EL (cell line): ENCODE measurements around the gene ST8SIA3.
"Not testable (repeated sequence)": the region's sequence is repeated elsewhere in the genome, so short reads cannot be mapped to it uniquely, and the experiment has no call there.

Experiments used
- DNase-seq: peaks from one replicate; pipeline ENCODE4 v3.0.0-alpha.2; 2016

The ST8SIA3 gene

DNA sequence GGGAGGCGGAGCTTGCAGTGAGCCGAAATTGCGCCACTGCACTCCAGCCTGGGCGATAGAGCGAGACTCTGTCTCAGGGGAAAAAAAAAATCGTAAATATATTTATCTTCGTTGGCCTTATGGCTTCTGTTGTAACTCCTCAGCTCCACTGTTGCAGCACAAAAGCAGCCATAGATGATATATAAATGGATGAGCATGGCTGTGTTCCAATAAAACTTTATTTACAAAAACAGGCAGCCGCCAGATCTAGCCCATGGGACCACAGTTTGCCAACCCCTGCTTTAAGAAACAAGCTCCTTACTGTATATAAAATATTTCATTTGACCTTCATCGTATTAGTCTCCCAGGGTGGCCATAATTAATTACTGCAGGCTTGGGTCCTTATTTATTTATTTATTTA is 20.1 kb downstream of the ST8SIA3 start:
- DNase-seq, result no peak

GRCh38 chr18:57373017-57373416 is 20.7 kb downstream of the ST8SIA3 start:
- no peak for DNase-seq

GRCh38 chr18:57376503-57376902 is 24.1 kb downstream of the ST8SIA3 start:
- DNase-seq, result no peak

- DNase-seq, result no peak
These were observed 36.9 kb downstream of the ST8SIA3 start for GRCh38 chr18:57389271-57389670.

- no peak for DNase-seq
These were observed 37.7 kb downstream of the ST8SIA3 start for GRCh38 chr18:57390044-57390443.

- not testable (repeated sequence) for DNase-seq
These were observed 42.4 kb downstream of the ST8SIA3 start for GRCh38 chr18:57394749-57395148.

- DNase-seq, result not testable (repeated sequence)
These were observed 44.5 kb downstream of the ST8SIA3 start for GRCh38 chr18:57396831-57397230.

- peak; percentile 76 for DNase-seq
These were observed 45.2 kb downstream of the ST8SIA3 start for GRCh38 chr18:57397440-57398132.

GRCh38 chr18:57404345-57404744 is 52.0 kb downstream of the ST8SIA3 start:
- no peak for DNase-seq

DNA sequence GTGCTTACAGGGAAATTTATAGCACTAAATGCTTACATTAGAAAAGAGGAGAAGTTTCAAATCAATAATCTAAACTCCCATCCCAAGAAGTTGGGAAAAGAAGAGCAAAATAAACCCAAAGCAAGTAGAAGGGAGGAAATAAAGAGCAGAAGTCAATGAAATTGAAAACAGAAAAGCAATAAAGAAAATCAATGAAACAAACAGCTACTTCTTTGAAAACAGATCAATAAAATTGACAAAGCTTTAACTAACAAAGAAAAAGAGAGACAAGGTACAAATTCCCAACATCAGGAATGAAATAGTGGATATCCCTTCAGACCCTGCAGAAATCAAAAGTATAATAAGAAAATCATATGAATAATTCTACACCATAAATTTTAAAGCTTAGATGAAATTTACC is 57.3 kb downstream of the ST8SIA3 start:
- no peak for DNase-seq

- DNase-seq, result no peak
These were observed 58.4 kb downstream of the ST8SIA3 start for GRCh38 chr18:57410749-57411148.

- DNase-seq, result no peak
These were observed 64.2 kb downstream of the ST8SIA3 start for GRCh38 chr18:57416542-57416941.
